Fibroblast of villous mesenchyme (primary cell): ENCODE data around the gene HSFX2. TPM values are rescaled to one million over a fixed set of nuclear protein-coding genes. Genes with fewer than 3 reads are reported as not detected.

ENCODE experiments used
- DNase-seq: peaks from one replicate; pipeline ENCODE4 v3.0.0-alpha.2; 2010; ENCODE audit warnings: low read depth
- H3K4me3 ChIP-seq: 2 replicates; pipeline ENCODE4 v1.5.1; 2011; ENCODE audit warnings: low read depth, mild to moderate bottlenecking, low read length
- total RNA-seq: library from RNA; depleted of rRNA; stranded (reverse); fragments of >200 nt; gene quantifications from 2 replicates; pipeline ENCODE4 v1.2.3, GENCODE V29; 2012
- TF ChIP-seq, protein P1 (sequence below): IDR thresholded peaks from 2 replicates; pipeline ENCODE4 v1.5.1; 2012; ENCODE audit warnings: low read depth, mild to moderate bottlenecking, low read length; ENCODE audit not compliant: insufficient read depth

The HSFX2 gene
- total RNA-seq, 1 donor: 0.86 TPM

DNA sequence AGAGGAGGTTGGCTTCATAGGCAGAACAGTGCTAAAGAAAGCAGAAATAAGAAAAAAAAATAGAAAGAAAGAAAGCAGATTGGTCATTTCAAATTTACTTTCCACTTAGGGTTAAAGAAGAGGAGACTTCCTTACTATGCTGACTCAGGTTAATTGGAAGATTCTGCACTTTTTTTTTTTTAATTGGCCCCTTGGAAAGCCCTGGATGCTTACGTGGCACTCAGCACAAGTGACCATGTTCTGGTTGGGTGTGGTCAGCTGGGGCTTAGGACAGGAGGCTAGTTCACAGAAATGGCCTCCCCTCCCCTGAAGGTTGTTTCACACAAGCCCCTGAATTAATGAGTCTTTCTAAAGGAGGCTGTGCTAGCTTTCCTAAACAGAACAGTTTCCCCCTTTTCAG, 22.4 kb downstream of the HSFX2 start:
- TF ChIP-seq, protein P1, sequence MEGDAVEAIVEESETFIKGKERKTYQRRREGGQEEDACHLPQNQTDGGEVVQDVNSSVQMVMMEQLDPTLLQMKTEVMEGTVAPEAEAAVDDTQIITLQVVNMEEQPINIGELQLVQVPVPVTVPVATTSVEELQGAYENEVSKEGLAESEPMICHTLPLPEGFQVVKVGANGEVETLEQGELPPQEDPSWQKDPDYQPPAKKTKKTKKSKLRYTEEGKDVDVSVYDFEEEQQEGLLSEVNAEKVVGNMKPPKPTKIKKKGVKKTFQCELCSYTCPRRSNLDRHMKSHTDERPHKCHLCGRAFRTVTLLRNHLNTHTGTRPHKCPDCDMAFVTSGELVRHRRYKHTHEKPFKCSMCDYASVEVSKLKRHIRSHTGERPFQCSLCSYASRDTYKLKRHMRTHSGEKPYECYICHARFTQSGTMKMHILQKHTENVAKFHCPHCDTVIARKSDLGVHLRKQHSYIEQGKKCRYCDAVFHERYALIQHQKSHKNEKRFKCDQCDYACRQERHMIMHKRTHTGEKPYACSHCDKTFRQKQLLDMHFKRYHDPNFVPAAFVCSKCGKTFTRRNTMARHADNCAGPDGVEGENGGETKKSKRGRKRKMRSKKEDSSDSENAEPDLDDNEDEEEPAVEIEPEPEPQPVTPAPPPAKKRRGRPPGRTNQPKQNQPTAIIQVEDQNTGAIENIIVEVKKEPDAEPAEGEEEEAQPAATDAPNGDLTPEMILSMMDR: no peak
- no peak for DNase-seq
- H3K4me3 ChIP-seq: no peak overlapping the region

DNA sequence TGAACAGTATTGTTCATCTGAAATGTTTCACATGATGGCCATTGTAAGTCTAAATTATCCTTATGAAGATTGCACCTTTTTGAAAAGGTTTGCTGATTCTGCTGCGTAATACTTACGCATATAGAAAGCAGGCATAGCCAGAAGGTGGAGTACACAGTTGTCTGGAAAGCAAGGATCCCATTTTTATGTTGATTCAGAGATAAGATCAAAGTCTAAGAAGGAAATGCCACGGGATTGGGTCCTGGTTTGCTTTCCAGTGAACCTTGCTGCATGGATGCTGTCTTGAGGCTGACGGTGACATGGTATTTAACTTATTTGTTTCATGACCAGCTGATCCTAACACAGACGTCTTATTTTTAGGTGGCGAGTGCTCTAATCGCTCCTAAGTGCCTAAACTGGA, 23.3 kb downstream of the HSFX2 start:
- TF ChIP-seq, protein P1: no peak
- DNase-seq: no peak
- H3K4me3 ChIP-seq: no peak overlapping the region

DNA sequence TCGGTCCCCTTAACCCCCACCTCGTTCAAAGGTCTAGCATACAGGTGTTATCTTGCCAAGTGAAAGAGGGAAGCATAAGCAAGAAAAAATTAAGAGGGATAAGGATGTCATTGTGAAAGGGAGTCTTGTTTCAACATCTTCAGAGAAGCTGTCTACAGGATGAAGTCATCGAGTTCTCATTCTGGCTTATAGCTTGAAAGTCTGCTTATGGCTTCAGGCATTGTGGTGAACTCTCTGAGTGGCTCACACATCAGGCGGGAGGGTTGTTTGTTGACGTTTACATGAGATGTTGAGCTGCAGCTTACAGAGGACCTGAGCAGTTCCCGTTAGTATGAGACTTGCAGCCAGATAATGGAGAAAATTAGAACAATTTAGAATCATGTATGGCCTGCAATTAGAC, 24.4 kb downstream of the HSFX2 start:
- TF ChIP-seq, protein P1: no peak
- DNase-seq: peak; percentile 55

DNA sequence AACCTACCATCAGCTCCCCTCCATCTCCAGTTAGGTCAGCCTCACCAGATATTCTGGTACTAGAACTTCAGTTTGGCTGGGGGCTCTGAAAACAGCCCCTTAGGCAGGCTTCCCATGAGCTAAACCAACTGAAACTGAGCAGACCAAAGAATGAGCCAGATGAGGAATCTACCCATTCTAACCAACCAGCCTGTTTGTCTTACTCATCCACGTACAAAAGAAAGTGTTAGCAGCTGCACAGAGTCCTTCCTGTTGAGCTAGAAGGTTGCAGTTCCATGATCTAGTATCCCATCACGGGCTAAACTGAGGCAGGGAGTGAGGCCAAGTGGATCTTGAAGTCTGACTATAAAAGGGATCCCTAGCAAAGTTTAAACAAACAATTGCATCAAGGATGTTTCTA, 25.3 kb downstream of the HSFX2 start:
- H3K4me3 ChIP-seq: no peak overlapping the region
- DNase-seq: no peak
- TF ChIP-seq, protein P1: no peak

More for the DNA sequence above, 24.4 kb downstream of the HSFX2 start:
- no peak overlapping the region for H3K4me3 ChIP-seq

DNA sequence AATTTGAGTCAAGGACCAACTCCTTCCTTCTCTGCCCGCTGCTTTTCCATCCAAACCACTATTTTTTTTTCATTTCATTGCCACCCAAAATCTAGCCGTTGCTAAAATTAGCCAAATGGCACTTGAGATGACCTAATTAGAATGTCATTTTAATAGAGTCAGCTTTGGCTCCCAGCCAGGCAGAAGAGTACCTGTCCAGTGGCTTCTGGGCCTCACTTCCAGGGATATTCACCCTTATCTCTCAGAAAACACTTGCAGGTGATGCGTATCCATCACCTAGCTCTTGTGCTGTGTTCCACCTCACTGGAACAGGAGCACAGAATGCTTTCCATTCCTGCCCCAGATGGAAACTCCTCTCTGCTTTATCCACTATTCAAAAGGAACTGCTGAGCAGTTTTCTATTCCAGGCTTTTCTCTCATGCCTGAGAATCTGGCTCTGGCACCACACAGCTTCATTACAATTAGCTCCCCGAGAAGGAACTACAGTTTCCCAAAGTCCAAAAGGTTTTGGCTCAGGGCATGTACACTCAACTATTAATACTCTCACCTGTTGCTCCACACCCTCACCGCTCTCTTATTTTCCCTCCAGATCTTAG, 26.3 kb downstream of the HSFX2 start:
- TF ChIP-seq, protein P1: no peak
- no peak for DNase-seq
- no peak overlapping the region for H3K4me3 ChIP-seq

DNA sequence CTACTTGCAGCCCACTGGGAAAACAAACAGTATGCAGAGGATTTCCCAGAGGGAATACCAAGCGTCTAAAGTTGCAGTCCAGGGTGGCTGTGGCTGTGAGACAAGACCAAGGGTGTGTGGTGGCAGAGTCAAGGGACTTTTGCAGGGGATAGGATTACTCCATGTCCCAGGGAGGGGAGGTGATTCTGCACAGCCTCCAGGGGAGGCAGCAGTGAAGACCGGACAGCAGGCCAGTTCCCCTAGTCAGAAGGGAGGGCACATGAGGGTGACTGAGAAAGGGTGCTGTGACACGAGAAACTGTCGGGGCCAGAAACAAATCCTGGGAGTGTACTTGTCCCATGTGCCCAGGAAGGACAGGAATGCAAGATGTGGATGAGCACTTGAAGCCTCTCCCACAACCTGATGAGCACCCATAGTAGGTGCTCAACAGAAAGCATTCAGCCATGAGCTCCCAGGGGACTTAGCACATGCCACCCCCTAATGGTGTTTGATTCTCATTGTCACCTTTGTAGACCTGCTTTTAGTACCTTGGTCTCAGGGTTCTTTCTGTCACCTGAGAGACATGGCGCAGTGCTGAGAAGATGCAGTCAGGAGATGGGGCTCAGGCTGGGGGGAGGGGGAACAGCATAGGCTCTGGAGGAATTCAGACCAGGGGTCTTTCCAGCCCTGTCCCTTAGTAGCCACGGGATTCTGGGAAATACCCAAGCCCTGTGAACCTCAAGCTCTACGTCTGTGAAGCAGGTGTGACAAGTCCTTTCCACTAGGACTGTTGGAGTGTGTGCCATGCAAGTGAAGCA, 27.3 kb downstream of the HSFX2 start:
- no peak for DNase-seq
- H3K4me3 ChIP-seq: no peak overlapping the region
- TF ChIP-seq, protein P1: no peak
